Hippocampal formation (tissue), 2 donors: ENCODE results near the gene CDX1.

Source experiments
- DNase-seq, 2 donors: peaks; one replicate each; lab custom pipeline; 2025; lab: John Stamatoyannopoulos, UW

CDX1 gene

DNA sequence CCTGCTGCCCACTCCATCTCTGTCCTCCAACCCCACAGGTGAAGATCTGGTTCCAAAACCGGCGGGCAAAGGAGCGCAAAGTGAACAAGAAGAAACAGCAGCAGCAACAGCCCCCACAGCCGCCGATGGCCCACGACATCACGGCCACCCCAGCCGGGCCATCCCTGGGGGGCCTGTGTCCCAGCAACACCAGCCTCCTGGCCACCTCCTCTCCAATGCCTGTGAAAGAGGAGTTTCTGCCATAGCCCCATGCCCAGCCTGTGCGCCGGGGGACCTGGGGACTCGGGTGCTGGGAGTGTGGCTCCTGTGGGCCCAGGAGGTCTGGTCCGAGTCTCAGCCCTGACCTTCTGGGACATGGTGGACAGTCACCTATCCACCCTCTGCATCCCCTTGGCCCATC, 16.9 kb downstream of the CDX1 start:
- DNase-seq = no peak

DNA sequence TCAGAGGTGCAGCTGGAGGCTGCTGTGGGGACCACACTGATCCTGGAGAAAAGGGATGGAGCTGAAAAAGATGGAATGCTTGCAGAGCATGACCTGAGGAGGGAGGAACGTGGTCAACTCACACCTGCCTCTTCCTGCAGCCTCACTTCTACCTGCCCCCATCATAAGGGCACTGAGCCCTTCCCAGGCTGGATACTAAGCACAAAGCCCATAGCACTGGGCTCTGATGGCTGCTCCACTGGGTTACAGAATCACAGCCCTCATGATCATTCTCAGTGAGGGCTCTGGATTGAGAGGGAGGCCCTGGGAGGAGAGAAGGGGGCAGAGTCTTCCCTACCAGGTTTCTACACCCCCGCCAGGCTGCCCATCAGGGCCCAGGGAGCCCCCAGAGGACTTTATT, 17.4 kb downstream of the CDX1 start:
- no peak for DNase-seq

DNA sequence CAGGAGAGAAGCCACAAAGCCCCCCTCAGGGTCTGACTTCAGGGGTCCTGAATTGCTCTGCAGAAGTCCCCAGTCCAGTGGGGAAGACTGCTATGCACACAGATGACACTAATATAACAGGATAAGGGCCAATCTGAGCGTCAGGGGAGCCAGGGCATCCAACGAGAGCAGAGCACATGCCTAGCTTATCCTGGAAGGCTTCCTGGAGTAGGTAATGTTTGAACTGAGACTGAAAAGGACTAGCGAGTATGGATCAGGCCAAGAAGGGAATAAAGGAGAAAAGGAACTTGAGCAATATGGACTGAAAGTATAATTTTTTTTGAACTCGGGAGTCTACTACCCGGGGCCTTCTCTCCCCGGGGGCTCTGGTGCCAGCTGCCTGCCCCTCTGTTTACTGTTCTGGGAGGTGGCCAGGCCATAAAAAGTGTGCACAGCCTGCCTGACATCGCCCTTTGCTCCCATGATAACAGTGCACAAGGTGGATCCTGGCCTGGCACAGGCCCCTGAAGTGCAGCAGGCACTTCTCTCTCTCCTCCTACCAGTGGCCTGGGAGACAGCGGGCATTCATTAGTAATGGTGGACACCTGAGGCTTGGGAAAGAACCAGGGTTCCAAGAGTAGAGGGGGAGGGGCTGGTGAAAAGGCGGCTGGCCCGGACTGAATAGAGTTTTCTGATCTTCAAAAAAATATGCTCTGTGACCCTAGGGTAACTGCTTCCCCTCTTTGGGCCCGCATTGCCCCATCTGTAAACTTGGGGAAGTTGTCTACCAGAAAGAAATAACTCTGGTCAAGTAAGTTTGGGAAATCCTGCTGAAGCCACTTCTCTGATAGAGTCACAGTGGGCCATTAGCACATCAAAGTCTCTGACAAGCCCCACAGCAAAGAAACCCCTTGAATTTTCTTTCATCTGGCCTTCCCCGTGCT, 18.7 kb downstream of the CDX1 start:
- no peak for DNase-seq

DNA sequence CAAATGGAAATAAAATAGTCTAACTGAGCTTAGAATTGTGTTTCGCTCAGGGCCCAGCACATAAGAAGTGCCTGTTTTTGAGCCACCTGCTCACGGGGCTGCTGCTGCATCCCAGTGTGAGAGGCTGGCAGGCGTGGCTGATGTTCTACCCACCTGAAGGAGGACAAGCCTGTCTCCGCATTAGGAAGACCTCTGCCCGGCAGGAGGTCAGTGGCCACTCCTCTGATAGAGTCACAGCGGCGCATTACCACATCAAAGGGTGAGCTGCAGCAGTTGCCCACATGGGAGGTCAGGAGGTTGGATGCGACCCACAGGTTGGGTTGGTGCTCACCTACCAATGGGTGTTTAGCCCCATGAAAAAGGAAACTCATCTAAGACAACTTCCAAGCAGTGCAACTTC, 19.6 kb downstream of the CDX1 start:
- no peak for DNase-seq

DNA sequence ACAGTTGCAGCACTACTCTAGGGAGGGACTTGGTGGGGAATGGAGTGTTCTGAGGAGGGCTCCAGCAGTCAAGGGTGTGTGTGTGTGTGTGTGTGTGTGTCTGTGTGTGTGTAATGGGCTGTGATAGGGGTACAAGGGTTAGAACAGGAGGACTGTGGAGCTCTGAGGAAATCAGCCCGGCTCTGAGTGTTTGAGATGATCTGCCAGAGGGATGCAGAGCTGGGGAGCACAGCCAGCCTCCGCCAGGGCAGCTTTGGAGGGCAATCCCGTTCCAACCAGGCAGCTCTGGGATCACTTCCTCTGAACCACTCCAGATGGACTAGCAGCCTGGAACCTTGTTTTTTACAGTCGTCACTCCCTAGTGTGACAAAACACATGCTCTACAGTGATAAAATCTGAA, 20.3 kb downstream of the CDX1 start:
- DNase-seq = no peak

DNA sequence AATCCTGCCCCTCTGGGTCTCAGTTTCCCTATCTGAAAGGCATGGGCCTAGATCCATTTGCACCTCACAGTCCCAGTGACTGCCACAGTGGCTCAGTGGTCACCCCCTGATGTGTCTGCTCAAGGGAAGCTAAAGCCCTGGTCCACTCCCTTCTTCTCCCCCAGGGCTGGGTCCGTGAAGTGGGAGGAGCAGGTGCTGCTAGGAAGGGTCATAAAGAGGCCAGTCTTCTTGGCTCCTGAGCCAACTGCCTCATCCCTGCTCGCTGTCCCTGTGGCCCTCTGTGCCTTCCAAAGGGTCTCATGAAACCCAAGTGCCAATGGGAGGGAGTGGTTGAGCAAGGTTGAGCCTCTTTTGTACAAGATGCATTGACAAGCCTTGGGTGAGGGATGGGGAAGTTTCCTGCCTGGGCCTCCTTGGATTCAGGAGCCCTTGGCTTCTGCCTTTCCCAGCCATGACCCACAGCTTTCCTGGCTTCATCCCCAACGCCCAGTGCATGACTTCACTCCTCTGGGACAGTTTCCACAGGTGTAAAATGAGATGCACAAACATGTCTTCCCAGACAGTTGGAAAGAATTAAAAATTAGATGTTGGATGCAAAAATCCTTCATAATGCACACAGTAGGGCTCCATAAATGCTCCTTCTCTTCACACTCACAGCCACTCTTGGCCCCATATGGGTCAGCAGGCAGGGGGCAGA, 21.7 kb downstream of the CDX1 start:
- DNase-seq = no peak

DNA sequence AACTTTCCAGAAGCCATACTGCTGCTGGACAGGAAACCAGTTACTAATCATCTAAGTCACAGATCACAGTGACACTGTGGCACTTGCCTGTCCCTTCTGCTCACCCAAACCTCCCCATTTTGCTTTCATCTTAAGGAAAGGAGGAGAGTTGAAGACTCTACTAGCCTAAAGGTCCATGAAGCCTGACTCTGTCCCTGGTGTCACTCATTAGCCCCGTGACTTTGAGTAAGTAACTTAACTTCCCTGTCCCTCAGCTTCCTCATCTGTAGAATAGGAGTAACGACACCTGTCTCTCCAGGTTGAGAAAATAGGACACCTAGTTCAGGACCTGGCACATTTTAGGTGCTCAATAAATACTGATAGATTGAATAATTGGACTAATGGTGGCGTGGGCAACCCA, 22.7 kb downstream of the CDX1 start:
- DNase-seq = no peak

DNA sequence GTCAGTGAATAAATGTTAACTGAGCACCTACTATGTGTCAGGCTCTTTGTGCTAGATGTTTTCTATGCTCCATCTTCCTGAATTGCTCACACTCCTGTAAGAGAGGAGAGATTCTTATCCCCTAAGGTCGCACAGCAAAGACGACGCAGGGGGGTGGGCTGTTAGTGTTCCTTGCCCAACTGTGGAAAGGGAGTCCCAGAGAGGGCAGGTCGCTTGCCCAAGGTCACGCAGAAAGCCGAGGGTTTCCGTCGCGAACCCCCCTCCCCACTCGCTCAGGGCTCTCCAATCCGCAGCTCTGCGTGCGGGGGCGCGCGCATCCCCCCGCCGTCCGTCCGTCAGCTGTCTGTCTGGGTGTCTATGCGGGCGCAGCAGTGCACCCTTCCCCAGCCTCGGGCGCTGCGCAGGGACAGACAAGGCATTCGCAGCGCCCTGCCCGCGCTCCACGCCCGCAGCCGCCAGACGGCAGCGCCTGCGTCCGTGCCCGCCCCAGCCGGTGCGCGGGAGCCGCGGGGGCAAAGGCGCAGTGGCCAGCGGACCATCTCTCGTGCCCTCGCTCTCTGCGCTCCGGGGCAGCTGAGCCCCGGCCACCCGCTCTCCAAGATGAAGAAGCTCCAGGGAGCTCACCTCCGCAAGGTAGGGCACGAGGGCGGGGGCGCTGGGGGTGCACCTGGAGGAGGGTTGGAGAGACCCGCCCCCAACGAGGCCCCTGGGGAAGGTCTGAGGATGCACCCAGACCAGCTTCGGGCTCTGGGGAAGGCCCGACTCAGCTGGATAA, 23.3 kb downstream of the CDX1 start, which contains the start of gene SLC6A7:
Gene SLC6A7, plus strand, starts transcription at position 335 of the 775 bp plus-strand sequence. Its CDS starts 266 bp downstream, at position 601.
- DNase-seq = no peak

DNA sequence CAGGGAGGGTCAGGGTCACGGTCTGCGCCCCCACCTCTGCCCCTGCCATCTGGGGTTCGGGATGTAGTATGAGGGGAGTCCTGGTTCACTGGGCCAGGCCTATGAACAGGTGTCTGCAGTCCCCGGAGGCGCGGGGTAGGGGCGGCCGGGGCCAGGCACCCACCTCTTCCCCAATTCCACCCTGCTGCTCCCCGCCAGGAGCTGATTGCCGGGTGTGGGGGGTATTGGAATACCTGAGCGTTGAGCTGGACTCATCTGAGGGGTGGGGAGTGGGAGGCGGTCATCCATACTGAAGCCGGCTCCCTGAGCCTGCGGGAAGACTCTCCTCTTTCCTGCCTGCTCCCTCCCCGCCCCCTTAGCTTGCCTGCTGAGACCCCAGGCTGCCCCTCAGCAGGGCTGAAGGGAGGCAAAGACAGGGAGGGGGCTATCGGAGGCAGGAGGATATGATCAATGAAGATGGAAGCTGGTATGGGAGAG, 24.0 kb downstream of the CDX1 start:
- DNase-seq = no peak

DNA sequence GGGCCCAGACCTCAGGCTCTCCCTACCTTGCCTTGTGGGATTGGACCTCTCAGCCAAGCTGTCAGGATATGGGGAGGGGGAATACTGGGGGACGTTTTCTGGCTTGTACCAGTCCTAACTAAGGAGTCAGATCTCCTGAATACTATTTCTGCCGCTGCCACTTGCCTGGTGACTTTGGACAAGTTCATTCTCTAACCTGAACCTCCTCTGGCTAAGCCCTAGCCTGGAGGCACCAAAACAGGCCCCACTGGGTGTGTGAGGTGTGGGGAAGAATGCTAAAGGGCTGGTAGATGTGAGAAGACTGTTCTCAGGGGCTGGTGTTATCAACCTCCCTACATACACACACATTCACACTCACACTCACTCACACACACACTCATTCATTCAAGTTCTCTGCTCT, 24.4 kb downstream of the CDX1 start:
- no peak for DNase-seq

DNA sequence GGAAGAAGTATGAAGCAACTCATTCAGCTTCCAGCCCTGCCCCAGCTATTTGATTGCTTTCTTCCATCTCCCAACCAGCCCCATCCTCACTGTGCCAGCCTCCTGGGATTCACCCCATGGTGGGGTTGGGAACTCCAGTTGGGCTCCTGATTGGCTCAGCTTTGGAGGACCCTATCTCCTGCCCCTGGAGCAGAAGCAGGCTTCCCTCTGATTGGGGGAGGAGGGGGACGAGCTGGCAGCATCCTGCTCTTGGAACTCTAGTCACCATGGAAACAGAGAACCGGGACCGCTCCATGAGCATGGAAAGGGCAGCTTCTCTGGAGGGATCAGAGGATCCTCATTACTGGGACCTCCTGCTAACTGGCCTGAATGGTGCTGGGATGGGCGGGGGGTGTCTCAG, 25.9 kb downstream of the CDX1 start:
- no peak for DNase-seq

DNA sequence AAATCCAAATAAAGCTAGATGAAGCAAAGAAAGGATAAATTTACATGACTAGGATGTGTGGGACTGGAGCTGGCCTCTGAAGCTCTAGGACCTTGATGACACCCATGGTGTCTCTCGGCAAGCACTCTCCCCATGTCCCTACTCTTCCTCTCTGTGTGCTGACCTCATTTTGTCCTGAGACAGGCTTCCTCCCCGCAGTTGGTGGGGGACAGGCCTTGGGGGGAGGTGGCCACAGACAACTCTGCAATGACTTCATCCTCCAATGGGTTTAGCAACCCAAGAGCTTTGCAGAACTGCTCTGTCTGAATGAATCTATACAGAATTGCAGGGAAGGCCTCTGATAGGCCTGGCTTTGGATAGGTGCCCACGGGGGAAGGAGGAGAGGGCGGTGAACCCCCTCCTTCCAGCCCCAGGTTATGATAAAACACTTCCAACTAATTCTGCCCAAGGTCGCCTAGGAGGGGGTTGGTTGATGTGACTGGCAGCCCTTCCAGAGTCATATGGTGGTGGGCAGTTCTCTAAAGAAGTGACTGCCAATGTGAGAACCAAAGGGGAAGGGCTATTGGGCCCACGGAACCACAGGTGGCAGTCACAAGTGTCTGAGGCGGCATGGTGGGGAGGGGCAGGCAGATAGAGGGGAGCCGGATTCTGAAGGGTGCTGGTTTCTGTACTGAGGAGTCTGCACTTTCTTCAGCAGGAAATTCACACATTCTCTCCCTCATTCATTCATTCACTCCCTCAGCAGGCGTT, 29.3 kb downstream of the CDX1 start:
- DNase-seq = no peak

DNA sequence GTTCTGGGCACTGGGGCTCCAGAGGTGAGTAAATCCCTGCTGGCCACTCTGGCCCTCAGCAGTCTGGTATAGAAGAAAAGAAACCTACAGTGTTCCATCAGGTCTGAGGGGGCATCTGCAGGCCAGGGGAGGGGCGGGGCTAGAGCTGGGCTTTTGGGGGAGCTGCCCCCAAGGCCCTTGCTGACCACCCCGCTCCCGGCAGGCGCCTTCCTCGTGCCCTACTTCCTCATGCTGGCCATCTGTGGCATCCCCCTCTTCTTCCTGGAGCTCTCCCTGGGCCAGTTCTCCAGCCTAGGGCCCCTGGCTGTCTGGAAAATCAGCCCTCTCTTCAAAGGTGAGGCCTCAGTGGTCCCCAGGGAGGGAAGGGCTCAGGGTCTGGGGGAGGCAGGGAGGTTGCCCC, 29.9 kb downstream of the CDX1 start:
- no peak for DNase-seq

DNA sequence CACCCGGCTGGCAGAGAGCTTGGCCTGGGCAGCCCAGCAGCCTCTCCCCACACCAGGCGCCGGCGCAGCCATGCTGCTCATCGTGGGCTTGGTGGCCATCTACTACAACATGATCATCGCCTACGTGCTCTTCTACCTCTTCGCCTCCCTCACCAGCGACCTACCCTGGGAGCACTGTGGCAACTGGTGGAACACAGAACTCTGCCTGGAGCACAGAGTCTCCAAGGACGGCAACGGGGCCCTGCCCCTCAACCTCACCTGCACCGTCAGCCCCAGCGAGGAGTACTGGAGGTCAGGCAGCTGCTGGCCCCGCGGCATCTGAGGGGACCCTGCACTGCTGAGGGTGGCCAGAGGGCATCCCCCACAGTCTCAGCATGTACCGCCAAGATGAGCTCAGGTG, 30.4 kb downstream of the CDX1 start:
- no peak for DNase-seq

DNA sequence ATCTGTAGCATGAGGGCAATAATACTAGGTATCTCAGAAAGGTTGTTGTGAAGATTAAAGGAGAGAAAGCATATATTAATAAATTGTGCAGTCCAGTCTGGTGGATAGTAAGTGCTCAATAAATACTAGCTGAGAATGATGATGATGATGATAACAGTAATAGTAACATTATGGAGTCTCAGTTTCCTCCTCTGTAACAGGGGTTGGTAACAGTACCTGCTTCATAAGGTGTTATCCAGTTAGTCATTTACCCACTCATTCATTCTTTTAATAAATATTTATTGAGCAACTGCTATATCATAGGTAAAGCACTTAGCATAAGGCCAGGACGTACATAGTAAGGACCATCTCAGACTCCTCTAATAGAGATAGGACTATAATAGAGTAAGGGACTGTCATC, 30.9 kb downstream of the CDX1 start:
- no peak for DNase-seq

DNA sequence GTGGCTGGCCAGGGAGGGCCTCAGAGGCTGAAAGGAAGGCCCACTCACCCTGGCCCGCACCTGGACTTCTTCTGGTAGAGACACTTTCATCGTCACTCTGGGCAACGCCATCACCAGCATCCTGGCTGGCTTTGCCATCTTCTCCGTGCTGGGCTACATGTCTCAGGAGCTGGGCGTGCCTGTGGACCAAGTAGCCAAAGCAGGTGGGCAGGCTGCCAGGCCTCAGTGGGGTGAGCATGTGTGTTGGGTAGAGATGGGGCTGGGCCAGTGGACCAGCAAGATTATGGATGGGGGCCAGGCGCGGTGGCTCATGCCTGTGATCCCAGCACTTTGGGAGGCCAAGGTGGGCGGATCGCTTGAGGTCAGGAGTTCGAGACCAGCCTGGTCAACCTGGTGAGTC, 35.9 kb downstream of the CDX1 start:
- DNase-seq = no peak

DNA sequence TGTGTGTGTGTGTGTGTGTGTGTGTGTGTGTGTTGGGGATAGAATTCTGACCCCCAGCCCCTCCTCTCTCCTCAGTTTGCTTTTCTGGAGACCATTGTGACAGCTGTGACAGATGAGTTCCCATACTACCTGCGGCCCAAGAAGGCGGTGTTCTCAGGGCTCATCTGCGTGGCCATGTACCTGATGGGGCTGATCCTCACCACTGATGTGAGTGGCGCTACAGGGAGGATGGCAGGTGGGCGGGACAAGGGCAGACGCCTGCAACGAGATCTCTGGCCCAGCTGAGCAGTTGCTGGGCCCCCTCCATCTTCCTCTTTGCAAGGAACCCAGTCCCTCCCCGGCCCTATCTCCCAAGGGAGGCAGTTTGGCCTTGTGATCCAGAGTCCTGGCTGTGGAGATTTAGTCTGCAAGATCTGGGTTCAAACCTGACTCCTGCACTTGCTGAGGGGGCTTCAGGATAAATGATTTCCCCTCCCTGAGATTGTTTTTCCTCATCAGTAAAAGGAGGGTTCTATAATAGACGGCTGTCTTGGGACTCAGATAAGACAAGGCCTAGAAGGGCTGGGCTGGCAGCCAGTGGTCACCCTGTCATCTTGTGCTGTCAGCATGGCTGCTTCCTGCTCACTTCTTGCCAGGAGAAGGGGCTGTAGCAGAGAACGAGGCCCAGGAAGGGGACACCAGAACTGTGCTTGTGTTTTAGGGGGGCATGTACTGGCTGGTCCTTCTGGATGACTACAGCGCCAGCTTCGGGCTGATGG, 37.4 kb downstream of the CDX1 start:
- no peak for DNase-seq

DNA sequence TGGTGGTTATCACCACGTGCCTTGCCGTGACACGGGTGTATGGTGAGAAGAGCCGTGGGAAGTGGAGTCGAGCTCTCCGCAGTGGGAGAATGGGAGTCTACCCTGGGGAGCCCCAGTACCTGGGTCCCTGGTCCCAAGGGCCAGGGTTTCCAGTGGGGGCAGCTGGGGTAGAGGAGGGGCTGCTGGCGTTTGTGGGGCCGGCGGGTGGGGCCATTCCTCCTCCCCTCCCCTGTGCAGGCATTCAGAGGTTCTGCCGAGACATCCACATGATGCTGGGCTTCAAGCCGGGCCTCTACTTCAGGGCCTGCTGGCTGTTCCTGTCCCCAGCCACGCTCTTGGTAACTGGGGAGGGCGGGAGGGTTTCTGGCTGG, 38.0 kb downstream of the CDX1 start:
- no peak for DNase-seq

DNA sequence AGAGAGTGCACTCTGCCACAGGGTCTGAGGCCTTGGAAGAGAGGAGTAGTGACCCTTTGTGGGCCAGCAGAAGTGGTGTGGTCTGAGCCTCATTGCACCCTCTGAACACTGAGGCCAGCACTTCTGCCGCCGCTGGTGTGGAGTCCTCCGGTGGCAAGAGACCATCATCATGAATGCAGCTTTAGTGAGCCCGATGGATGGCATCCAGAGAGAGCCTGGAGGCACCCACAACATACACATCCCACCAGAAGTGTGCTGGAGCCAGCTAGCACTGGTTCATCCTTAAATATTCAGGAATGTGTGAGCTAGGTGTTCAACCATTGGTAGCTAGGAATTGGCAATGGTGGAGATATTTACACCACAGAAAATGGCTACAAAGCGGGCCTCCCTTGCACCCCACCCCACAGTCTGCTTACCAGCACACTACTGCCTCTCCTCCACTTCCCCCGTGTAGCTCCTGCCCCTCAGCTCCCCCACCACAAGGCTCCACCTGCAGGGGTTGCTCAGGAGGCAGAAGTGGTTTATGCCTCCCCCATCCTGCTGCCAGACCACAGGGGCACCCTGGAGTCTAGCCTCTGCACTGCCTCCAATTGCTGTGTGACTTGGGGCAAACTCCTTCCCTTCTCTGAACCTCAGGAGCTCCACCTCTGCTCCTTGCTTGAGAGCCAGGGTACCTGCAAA, 39.7 kb downstream of the CDX1 start:
- no peak for DNase-seq

DNA sequence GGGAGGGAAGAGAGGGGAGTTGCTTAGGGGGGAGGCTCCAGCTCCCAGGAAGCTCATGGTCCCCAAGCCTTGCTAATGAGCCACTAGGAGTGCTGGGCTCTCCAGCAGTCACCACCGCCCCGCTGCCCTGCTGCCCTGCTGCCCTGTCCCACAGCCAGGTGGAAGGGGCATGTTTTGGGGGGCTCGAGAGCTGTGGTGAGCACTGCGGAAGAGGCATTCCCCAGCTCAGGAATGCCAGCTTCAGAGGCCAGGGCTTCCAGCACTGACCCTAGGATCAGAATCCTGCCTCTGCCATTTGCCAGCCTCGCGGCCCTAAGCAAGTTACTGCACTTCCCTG, 40.2 kb downstream of the CDX1 start:
- DNase-seq = no peak
